GM13976 (cell line): ENCODE data around the gene AMOTL1.

Experiments
- DNase-seq: peaks from one replicate; pipeline ENCODE4 v3.0.0; 2012; ENCODE audit warnings: low spot score
- in situ Hi-C: fragments of 300-500 bp; cut with MboI; formaldehyde crosslinking; loops from one replicate; pipeline ENCODE4 v1.12.0; 2022; ENCODE audit warnings: low sequenced_read_pairs, mixed read lengths, inconsistent platforms; ENCODE audit not compliant: unreplicated experiment
- TF ChIP-seq, protein P1 (sequence below): IDR thresholded peaks from 2 replicates; pipeline ENCODE4 v1.5.1; 2012; ENCODE audit warnings: borderline replicate concordance, mild to moderate bottlenecking; ENCODE audit not compliant: insufficient read depth; ENCODE audit errors: extremely low read depth, missing control alignments, control extremely low read depth

AMOTL1 gene

DNA sequence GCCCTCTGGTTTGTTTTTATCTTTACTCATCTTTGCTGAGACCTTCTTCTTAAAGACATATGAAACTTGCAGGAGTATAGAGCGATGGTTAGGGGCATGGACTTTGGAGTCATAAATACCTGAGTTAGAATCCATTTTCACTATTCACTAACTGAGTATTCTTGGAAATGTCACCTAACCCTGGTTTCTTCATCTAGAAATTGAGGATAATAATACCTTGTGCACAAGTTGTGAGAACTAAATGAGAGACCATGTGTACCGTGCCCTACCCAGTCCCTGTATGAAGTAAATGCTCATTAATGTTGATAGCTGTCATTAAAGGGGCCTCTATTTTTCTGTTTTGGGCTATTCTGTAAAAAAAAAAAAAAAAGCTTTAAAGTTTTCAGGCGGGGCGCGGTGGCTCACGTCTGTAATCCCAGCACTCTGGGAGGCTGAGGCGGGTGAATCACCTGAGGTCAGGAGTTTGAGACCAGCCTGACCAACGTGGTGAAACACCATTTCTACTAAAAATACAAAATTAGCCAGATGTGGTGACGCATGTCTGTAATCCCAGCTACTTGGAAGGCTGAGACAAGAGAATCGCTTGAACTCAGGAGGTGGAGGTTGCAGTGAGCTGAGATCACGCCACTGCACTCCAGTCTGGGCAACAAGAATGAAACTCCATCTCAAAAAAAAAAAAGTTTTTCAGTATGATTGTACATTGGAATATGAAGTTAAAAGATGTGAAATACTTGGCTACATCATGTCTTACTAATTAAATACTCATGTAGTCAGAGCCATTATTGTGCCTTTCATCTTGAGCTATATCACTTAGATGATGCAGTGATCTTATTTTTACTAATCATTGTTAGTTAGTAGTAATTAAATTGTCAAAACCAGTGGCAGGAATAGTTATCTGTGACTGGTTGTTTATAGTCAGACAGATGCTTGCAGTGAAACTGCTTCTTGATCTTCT lies 95.0 kb downstream of the AMOTL1 start:
- in situ Hi-C loops: no loop called here
- TF ChIP-seq, protein P1, sequence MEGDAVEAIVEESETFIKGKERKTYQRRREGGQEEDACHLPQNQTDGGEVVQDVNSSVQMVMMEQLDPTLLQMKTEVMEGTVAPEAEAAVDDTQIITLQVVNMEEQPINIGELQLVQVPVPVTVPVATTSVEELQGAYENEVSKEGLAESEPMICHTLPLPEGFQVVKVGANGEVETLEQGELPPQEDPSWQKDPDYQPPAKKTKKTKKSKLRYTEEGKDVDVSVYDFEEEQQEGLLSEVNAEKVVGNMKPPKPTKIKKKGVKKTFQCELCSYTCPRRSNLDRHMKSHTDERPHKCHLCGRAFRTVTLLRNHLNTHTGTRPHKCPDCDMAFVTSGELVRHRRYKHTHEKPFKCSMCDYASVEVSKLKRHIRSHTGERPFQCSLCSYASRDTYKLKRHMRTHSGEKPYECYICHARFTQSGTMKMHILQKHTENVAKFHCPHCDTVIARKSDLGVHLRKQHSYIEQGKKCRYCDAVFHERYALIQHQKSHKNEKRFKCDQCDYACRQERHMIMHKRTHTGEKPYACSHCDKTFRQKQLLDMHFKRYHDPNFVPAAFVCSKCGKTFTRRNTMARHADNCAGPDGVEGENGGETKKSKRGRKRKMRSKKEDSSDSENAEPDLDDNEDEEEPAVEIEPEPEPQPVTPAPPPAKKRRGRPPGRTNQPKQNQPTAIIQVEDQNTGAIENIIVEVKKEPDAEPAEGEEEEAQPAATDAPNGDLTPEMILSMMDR: no peak
- no peak for DNase-seq

DNA sequence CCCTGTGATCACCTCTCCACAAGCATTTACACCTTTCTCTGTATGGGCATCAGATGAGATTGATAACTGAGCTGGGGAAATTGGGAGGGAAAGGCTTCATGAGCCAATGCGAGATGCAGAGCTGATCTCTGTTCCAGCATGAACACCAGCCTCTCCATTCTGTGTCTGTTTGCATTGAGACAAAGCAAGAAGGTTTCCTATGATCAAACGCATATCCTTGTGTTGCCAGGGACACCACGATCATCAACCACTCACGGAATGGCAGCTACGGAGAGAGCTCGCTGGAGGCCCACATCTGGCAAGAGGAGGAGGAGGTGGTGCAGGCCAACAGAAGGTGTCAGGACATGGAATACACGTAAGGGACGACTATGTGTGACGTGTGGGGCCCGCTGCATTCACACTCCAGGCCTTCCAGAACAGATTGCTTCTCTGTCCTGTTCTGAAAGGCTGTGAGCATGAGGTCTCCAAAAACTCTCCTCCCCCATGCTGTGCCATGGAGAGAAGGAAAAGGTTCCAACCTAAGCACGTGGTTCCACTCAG lies 96.4 kb downstream of the AMOTL1 start:
- TF ChIP-seq, protein P1: no peak
- no peak for DNase-seq
- in situ Hi-C loops: no loop called here

DNA sequence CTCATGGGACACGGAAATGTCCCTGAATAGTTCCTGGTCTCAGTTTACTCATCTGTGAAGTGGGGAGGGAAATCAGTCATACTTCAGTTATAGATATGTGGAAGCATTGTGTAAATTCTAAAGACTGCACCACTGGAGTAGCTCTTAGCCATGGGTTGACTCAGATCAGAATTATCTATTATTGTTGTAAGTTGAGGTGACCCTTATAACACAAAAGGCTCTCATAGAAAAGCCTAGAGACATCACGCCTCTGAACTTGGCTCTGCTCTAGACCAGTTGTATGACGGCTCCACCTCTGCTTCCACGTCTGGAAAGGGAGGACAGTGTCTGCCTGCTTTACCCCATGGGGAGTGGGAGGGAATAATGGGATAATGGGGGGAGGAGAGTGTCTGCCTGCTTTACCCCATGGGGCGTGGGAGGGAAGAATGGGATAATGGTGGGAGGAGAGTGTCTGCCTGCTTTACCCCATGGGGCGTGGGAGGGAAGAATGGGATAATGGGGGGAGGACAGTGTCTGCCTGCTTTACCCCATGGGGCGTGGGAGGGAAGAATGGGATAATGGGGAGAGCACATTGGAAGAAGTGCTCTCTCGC lies 98.2 kb downstream of the AMOTL1 start:
- in situ Hi-C loops: no loop called here
- DNase-seq: no peak
- TF ChIP-seq, protein P1: no peak

DNA sequence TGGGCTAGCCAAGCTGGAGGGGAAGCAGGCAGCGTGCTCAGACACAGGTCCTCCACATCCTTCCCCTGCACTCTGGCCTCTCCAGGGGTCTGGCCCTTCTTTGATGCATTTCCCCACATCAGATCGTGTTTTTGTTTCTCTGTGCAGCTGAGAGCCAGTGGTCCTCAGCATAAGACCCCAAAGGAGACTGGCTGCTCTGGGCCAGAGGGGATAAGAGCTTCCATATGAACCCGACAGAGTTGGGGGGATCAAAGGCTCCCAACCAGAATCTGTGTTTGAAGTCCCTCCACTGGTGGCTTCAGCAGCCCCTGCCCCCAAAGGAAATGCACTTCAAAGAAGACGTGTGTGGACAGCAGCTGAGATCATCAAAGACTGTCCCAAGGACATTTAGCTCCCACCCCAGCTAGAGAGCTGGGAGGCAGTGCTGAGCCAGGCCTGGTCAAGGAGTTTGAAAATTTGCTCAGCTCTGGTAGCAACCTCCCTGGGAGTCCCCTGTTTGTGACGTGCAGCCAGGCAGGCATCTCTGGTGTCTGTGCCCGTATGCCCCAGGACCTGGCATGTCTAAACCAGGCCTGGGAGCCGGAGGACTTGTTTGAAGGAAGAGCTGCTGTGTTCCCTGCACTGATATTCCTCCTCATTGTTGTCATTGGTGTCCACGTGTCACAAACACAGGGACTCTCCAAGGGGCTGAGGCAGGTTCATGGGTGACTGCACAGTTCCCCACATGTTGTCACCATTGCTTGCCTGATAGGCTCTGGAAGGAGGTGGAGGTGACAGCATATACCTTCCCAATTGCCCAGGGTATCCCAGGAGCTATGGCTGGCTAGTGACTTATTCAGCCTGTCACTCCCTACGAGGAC lies 99.0 kb downstream of the AMOTL1 start:
- DNase-seq: peak; percentile 25
- TF ChIP-seq, protein P1: no peak
- in situ Hi-C loops: no loop called here

DNA sequence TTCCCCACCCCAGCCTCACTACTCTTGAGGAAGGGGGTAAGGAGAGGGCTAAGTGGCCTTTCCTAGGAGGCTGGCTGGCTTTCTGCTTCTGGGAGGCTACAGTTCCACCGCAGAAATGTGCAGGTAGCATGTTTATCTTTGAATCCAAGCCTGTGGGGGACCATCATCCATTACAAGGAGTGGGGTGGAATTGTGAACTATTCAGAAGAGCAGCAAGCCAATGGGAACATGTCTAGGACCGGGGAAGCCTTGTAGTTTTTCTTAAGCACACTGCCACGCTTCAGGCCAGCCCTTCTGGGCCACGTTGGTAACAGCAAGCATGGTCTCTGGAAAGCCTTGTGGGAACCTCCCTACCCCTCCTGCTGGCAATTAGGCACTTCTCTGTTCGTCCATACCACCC lies 100.3 kb downstream of the AMOTL1 start:
- in situ Hi-C loops: no loop called here
- no peak for DNase-seq
- TF ChIP-seq, protein P1: no peak

DNA sequence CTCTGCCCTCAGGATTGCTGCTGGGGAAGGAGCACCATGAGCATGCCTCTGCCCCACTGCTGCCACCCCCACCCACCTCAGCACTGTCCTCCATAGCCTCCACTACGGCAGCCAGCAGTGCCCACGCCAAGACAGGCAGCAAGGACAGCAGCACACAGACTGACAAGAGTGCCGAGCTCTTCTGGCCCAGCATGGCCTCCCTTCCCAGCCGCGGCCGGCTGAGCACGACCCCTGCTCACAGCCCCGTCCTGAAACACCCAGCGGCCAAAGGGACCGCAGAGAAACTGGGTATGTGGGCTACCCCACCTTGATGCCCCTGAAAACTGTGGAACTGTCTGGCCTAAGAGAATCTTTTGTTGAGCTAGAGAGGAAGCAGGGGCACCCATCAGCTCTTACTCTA lies 101.0 kb downstream of the AMOTL1 start:
- in situ Hi-C loops: no loop called here
- no peak for DNase-seq
- TF ChIP-seq, protein P1: no peak
